Esophagus mucosa (tissue), 1 donor: ENCODE data around the gene GIPC1. TPM values are rescaled to one million over a fixed set of nuclear protein-coding genes. Genes with fewer than 3 reads are reported as not detected.

Experiments
- ATAC-seq: fragments of 200-7000 bp; cut with Tn5 transposase; one replicate; pipeline ENCODE4 v1.9.1; 2020
- total RNA-seq: library from RNA; stranded (reverse); gene quantifications from one replicate; pipeline ENCODE4 v1.2.4, GENCODE V29; 2023
- donor health status: DM: yes; HTN: yes; CAD: no.

Gene GIPC1
- total RNA-seq, 1 donor from 2014 or later, result 254 TPM

- ATAC-seq, result no peak
These were observed 63.0 kb downstream of the GIPC1 start, which contains the start of gene PKN1 for GRCh38 chr19:14432791-14433553. PKN1 (plus strand) TSS chr19:14433306; CDS start chr19:14433522, 216 bp downstream.

- ATAC-seq, result no peak
These were observed 65.2 kb downstream of the GIPC1 start for GRCh38 chr19:14430712-14431111.

GRCh38 chr19:14428882-14429416 lies 67.0 kb downstream of the GIPC1 start:
- ATAC-seq, result no peak

Other genes with a start within 250 kb of the GIPC1 start
- gene ADGRE5, start 114.7 kb downstream of the GIPC1 start, total RNA-seq, result 4.8 TPM
- 59.6 TPM for gene DDX39A, start 76.8 kb downstream of the GIPC1 start, total RNA-seq
- gene PKN1, start 62.8 kb downstream of the GIPC1 start, total RNA-seq, result 10.5 TPM
- gene PTGER1, start 20.8 kb downstream of the GIPC1 start, total RNA-seq, result 0.44 TPM
- gene DNAJB1, start 22.3 kb upstream of the GIPC1 start, total RNA-seq, result 337 TPM
- 341 TPM for gene TECR, start 33.5 kb upstream of the GIPC1 start, total RNA-seq
- 186 TPM for gene NDUFB7, start 75.9 kb upstream of the GIPC1 start, total RNA-seq
- gene CLEC17A, start 87.0 kb upstream of the GIPC1 start, total RNA-seq, result 0.20 TPM
- 0.12 TPM for gene ADGRE3, start 178.7 kb upstream of the GIPC1 start, total RNA-seq
- 3.5 TPM for gene ZNF333, start 193.9 kb upstream of the GIPC1 start, total RNA-seq